ENCODE measurements around the gene TMEM183A. TPM values are rescaled to one million over a fixed set of nuclear protein-coding genes. Genes with fewer than 3 reads are reported as not detected.

The TMEM183A gene
- total RNA-seq, 1 donor from 2014 or later, result 69.5 TPM

DNA sequence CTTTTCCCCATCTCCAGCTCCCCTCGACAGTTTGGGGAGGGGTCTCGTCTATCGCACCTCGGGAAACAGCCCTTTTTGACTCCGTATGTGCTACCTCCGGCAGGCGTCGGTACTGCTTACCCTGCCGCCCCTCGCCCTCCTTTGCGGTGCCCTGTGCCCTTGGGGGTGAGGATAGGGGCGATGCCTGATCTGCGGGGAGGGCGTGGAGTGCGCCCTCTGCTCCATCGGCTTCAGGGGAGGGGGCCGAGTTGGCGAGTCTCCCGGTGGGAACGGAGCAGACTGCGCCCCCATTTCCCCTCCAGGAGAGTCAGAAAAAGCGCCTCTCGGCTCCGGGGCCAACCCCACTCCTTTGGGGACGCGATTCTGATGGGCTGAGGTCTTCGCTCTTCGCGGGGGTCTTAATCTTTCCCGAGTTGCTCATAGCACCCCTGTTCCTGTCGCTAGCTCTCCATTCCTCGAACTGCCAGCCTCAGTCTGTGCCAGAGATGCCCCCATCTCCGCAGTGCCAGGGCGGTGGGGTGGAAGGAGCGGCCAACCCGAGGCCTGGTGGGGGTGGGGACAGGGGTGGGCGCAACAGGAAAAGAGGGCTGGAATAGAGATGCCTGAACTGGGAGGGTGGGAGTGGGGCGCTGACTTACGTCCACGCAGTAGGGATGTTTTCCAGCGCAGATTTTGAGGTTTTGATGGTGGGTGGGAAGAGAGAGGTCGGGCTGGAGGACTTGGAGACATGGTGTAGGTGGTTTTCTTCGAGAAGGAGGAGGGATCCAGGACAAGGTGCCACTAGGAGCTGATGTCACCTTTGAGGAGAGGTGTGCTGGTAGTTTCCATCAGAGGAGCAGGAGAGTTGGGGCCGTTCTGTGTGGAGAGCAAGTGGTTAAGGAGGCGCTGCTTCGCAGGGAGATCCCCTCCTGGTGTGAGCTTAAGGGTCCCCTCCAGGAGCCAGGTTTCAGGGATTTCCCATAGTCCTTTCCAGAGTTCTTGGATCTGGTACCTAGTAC lies 19.8 kb downstream of the TMEM183A start:
- intact Hi-C loops (cut with micrococcal nuclease), result loop anchor here (1.0 to 10.0 kb wide), 5 partner anchors 20 to 298 kb away; partner anchors contain the start of genes ADIPOR1, CYB5R1, RABIF and TMEM183A

DNA sequence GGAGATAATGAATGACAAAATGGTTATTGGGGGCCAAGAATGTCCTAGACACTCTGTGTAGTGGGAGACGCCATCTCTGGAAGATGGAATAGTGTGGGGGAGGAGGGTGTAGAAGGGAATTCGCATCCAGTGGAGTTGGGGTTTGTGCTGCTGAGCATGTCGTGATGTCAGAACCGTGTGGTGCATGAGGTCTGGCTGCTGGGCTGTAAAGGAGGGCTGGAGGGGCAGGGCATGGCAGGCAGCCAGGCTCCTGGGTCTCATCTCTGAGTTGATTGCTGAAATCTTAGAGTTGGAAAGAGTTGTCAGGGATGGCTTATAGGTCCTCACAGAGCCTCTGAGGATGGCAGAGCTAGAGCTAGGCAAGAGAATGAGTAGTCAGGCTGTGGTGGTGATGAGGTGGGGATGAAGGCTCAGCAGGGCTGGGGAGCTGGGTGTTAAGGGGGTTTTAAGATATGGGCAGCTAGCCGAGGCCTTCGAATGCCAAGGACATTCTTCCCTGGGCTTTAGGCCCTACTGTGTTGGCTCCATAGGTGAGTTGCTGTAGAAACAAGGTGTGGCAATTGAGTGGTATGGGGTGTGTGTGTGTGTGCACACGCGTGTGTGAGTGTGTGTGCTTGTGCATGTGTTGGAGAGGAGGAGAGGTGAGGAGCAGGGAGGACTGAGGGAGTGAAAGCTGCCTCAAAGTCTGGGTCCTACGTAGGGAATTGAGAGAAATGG lies 21.1 kb downstream of the TMEM183A start:
- intact Hi-C loops (cut with micrococcal nuclease), result loop anchor here (10.0 kb wide), 1 partner anchor 297 kb away; no protein-coding TSS in a partner anchor

DNA sequence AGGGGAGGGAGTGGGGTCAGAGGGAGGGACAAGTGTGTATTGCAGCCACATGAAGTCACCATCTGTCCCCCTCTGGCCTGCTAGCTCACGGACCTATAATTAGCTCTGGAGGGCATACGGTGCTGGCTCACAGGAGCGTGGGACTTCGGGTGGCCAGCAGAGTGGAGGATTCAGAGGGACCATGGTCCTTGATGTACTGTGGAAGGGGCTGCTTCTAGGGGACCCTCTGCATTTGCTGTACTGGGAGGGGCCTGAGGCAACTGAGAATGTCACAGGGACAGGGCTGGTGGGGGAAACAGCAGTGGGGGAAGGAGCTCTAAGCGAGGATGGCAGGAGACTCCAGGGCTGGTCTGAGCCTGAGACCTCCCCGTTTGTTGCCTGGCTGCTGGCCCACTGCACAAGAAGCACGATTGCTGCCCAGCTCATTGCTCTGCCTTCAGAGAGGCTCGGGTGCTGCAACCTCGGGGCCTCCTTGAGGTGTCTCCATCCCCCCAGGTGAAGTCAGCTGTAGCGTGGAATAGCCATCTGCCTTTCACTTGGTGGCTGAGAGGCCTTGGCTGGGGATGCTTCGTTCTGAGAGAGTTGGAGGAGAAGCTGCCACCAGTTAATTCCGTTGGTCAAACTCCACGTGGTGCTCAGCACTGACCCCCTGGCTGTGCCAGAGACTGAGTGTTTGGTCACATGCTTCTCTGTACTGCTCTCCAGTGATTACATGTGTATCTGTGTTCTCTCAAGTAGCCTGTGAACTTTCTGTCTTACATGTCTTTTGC lies 21.8 kb downstream of the TMEM183A start:
- intact Hi-C loops (cut with micrococcal nuclease), result loop anchor here (10.0 kb wide), 1 partner anchor 296 kb away; no protein-coding TSS in a partner anchor

DNA sequence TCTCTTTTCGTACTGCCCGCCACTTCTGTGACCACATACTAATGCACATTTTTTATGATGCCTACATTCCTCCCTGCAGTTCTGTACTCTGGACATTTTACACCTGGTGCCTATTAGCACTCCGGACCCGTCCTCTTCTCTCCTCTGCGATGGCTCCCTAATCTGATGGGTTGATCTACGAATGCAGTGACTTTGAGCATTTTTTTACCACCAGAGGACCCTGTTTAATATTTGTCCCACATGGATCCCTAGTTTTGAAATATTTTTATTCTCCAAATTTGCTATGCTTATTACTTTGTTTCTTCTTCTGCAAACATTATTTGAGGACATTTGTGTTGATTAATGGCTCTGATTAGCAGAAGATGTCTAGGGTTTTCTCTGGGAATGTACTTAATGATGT lies 24.3 kb downstream of the TMEM183A start:
- intact Hi-C loops (cut with micrococcal nuclease), result no loop called here

DNA sequence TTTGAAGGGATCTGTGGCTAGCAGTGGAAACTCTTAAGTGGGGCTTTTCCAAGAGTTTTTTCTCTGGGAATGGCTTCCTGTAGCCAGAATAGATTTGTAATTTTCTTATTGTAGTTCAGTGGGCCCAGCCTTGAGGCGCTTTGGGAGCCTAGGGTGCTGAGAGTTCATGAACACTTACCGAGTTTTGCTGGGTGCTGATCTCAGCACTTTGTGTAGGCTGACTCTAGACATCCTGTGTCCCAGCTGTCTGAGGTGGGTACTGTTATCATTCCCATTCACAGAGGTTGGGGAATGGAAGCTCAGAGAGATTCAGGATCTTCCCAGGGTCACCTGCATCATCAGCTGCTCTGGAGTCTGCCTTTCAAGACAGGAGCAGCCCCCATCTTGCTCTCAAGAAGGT lies 26.1 kb downstream of the TMEM183A start:
- intact Hi-C loops (cut with micrococcal nuclease), result no loop called here

DNA sequence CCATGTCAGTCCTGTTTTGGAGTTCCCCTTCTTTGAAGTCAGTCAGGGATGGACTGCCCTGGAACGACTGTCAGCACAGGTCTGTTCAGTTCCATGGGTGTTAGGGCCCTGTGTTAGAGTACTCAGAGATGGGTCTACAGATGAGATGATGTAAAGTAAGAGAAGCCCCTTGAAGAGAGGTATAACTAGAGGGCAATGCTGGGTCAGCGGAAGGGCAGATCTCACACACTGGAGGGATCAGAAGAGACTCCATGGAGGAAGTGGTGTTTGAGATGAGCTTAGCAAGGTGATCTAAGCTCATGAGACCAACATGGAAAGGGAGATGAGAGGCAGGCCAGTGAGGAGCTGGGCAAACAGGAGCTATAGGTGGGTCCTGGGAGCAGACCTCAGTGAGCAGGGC lies 26.7 kb downstream of the TMEM183A start:
- intact Hi-C loops (cut with micrococcal nuclease), result no loop called here

DNA sequence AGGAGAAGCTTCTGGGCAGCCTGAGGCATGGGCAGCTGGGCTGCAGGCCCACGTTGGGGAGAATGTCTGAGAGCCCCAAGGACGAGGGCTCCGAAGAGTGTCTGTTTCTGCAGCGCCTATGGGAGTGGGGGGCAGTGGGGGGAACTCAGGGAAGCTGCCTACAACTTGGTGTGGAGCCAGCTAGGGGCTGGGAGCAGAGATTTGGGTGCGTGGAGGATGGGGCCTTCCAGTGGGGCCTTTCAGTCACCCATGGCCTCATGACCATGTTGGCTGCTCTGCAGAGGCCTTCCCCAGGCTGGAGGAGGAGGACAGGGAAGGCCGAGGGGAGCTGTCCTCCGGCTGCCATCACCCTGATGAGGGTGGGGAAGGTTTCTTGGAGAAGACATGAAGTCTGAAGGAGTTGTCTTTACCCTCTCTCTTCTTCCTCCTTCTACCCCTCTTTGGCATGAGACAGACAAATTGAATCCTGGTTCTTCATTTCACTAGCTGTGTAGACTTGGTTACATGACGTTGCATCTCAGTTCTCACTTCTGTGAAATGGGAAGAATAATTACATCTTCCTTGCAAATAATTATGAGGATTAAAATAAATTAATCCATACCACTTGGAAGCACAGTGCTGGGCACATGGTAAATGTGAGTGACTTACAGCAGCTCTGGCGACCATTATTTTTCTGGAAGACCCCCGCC lies 27.4 kb downstream of the TMEM183A start:
- intact Hi-C loops (cut with micrococcal nuclease), result loop anchor here (5.0 kb wide), 1 partner anchor 233 kb away; no protein-coding TSS in a partner anchor

DNA sequence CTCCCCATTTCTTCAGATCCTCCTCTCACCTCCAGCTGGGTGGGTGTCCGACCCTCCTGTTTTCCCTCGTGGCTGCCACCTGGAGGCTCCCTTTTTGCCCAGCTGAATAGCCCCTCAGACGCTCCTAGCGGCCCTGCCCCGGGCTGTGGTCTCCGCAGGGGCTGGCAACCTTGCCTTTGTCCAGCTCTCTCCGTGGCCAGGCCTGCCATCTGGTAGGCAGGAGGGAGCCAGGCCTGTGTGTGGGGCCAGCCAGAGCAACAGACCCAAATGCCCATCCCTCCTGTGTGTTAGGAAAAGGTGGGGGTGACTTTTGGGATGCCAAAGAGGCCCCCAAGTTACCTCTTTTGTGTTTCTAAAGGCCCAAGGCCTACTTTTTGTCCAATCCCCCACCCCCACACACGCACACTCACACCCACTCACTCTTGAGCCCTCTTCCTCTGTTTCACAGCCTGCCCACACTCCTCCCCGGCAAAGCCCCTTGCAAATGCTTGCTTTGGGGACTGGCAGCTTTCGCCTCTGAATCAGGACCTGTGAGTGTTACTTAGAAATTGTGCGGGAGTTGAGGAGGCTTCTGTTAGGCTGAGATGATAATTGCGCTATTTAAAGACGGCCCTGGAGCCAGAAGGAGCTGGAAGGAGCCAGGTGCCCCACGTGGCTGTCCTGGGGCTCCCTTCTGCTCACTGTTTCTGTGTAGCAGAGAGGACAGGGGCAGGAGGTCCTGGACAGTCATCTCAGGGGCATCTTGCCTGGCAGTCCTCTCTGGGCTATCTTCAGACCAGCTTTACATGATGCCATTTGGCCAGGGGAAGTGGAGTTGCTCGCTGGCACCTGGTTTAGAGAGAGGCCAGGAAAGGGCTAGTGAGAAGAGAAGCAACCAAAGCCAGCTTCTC lies 28.2 kb downstream of the TMEM183A start:
- intact Hi-C loops (cut with micrococcal nuclease), result loop anchor here (5.0 kb wide), 1 partner anchor 232 kb away; no protein-coding TSS in a partner anchor

DNA sequence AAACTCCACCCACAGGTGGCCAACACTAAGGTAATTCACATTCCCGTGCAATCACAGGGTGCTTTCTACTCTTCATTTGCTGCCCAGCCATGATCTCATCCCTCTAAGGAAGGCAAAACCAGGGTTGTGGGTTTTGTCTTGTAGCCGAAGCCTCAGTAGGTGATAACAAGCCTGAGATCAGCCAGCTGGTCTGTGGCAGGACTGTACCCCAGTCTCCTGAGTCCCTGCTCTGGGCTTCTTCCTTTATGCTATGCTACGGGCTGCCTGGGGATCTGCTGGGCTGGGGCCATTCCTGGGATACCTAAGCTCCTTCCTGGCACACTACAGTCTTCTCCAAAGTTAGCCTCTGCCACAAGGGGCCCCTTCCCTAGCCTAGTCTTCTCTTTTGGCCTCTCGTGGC lies 29.0 kb downstream of the TMEM183A start:
- intact Hi-C loops (cut with micrococcal nuclease), result loop anchor here (5.0 kb wide), 1 partner anchor 231 kb away; no protein-coding TSS in a partner anchor

DNA sequence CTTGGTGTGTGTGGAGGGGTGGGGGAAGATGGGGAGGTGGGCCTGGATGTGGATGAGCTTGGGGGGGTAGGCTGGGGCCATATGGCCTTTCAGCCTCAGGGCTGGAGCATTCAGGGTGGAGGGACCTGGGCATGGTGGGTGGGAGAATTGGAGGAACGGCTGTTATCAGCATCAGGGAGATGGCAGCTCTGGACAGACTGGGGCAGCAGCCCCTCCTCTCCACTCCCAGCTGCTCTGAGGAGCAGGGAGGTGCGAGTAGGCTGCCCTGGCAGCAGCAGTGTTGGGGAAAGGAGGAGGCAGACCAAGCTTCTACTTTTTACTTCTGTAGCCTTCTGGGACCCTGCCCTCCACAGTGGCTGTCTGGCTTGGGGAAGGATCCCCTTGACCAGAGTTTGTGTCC lies 29.4 kb downstream of the TMEM183A start:
- intact Hi-C loops (cut with micrococcal nuclease), result loop anchor here (5.0 kb wide), 1 partner anchor 231 kb away; no protein-coding TSS in a partner anchor

DNA sequence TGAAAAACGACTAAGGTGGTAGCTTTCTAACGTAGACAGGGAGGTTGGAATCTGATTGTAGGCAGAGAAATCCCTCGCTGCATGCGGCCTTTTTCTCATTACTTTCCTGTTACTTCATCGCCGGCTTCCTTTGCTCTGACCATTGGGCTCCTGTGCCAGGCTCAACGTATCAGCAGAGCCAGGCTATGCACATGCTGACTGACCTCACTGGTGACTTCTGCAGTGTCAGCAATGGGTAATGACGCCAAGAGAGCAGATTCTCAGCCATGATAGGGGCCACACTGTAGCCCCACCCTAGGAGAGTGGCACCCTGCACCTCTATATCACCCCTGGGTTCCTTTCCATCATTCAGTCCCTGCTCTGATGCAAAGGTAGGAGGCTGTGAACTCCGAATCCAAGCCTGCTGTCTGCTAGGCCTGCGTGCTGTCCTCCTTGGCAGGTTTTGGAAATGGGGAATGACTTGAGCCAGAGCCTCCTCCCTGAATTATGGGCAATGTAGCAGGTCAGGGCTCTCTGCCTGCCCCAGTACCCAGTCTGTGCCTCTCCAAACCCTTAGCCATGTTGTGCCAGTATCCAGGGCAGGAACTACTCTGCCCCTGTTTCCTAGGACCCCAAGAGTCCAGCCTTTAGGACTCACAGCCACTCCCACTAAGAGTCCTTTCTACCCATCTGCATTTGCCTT lies 30.5 kb downstream of the TMEM183A start:
- intact Hi-C loops (cut with micrococcal nuclease), result loop anchor here (2.0 to 5.0 kb wide), 2 partner anchors 25 to 230 kb away; no protein-coding TSS in a partner anchor

DNA sequence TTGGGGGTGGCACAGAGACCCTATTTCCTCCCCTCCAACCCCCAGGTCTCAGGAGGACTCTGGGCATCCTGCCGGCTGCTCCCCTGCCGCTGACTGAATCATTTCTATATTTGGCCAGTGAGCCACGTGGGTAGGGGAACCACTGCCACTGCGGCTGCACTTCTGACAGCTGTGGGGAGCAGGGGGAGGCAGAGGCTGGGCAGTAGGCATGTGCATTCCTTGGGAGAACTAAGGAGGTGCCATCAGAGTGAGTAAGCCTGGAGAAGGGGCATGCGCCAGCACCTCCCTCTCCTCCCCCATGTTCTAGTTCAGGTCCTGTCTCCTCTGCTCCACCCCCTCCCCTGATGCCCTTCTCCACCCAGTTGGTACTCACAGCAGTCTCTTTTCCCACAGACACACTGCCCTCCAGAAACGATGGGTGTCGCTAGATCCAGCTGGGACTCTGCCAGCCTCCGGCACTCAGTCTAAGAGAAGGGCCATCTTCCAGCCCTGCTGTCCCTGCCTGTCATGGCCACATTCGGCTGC lies 31.1 kb downstream of the TMEM183A start:
- intact Hi-C loops (cut with micrococcal nuclease), result loop anchor here (2.0 to 5.0 kb wide), 2 partner anchors 25 to 229 kb away; no protein-coding TSS in a partner anchor

DNA sequence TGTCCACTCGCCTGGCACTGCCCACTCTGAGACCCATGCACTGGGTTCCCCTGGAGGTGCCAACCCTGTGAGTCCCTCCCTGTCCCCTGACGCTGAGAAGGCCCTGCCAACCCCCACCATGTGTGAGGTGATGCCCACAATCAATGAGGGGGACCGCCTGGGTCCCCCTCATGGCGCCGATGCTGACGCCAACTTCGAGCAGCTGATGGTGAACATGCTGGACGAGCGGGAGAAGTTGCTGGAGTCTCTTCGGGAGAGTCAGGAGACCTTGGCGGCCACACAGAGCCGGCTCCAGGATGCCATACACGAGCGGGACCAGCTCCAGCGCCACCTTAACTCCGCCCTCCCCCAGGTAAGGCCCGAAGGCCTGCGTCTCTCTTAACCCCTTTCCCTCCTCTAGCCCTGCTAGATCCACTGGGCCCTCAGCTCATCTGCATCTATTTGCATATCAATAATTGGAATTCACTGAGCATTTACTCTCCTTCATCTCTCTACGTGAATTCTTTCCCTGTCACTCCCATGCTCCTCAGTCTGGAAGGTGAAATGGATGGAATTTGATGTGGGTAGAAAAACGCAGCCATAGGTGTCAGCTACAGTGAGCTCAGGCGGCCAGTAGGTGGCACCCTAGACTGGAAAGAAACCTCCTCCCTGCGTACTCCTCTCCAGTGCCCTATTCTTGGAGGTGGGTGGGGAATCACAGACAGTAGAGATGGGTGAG lies 31.9 kb downstream of the TMEM183A start:
- intact Hi-C loops (cut with micrococcal nuclease), result loop anchor here (1.0 to 5.0 kb wide), 4 partner anchors 24 to 228 kb away; no protein-coding TSS in a partner anchor

DNA sequence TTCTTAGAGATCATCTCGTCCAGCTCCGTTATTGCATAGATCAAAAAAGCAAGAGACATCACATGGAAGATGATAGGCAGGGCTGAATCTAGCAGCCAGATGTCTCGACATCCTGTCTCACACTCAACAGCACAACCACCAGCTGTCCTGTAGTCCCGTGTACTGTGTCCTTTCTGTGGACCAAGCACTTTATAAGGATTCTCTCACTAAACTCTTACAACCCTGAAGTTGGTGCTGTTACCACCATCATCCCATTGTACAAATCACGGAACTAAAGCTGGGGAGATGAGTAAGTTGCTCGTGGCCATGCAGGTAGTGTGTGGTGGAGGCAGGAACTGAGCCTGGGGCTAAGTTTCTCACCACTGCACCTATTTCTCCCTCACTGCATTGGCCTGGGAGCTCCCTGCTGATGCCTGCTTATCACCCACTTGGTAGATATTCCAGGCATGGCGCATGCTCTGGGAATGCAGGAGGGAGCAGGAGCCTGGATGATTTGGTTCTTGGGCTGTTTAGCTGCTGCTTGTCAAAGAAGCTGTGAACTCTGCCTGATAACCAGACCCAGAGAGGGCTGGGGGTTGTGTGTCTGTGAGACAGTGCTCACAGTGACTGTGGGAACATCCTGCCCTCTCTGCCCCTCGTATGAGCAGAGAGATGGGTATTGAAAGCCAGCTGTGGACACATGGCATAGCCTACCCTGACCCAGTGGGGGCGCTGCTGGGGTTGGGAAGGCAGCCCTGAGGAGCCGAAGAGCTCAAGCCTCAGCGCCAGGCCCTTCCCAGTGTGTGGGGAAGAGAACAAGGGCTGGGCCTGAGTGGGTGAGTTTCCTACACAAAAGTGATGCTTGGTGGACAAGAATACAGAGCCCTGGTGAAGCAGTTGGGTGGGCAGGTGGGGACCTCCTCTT lies 32.7 kb downstream of the TMEM183A start:
- intact Hi-C loops (cut with micrococcal nuclease), result loop anchor here (1.0 to 5.0 kb wide), 4 partner anchors 23 to 227 kb away; no protein-coding TSS in a partner anchor

DNA sequence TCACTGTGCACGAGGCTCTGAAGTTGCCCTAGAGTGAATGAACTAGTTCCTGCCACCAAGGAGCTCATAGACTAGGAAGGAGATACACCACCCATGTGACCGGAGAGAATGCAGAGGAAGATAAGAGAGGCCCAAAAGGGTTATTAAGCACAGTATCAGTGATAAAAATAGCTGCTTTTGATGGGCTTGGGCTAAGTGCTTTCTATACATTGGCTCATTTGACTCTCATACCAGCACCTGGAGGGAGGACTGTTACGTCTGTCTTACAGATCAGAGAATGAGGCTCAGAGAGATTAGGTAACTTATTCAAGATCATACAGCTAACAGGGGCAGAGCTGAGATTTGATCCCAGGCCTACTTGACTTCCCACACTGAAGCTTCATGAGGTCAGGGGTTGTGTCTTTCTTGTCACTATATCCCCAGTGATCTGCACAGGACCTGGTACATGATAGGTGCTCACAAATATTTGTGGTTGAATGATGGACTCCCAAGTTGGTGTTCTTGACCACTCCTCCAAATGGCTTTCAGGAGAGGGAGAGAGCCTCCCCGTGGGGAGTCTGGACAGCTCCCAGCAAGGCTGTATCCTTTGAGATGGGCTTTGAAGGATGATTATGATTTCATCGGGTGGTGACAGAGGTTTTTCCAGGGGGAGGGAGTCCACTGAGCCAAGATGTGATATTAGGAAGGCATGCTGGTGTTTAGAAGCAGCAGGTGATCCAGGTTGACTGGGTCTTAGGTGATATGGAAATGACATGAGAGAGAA lies 33.5 kb downstream of the TMEM183A start:
- intact Hi-C loops (cut with micrococcal nuclease), result no loop called here

All from T-helper 2 cell treated with Interferon-gamma antibody and Interleukin-4, amounts not matched to agents 100 ng/mL and 5 ng/mL, for 36 hours (primary cell).